GM19043 (cell line): ENCODE measurements around the gene AMPH.
"Not testable (repeated sequence)": the region's sequence is repeated elsewhere in the genome, so short reads cannot be mapped to it uniquely, and the experiment has no call there.

Source experiments
- ATAC-seq: cut with Tn5 transposase; IDR thresholded peaks from one replicate; pipeline ENCODE4 v1.9.1; 2021; ENCODE audit warnings: low read depth; ENCODE audit not compliant: unreplicated experiment

AMPH gene

GRCh38 chr7:38411404-38411803, 219.8 kb downstream of the AMPH start:
- ATAC-seq: no peak

- ATAC-seq: no peak
Measured at GRCh38 chr7:38410056-38410455, 221.1 kb downstream of the AMPH start.

- ATAC-seq: no peak
Measured at GRCh38 chr7:38409531-38409930, 221.6 kb downstream of the AMPH start.

GRCh38 chr7:38398725-38399321, 232.3 kb downstream of the AMPH start:
- peak; percentile 60 for ATAC-seq

GRCh38 chr7:38396852-38397251, 234.3 kb downstream of the AMPH start:
- no peak for ATAC-seq

- ATAC-seq: not testable (repeated sequence)
Measured at GRCh38 chr7:38395921-38396552, 235.1 kb downstream of the AMPH start.

GRCh38 chr7:38394660-38395059, 236.5 kb downstream of the AMPH start:
- ATAC-seq: no peak

GRCh38 chr7:38393874-38394273, 237.3 kb downstream of the AMPH start:
- no peak for ATAC-seq

GRCh38 chr7:38391751-38392150, 239.4 kb downstream of the AMPH start:
- no peak for ATAC-seq

GRCh38 chr7:38385682-38386081, 245.5 kb downstream of the AMPH start:
- ATAC-seq: no peak

- no peak for ATAC-seq
Measured at GRCh38 chr7:38383281-38383680, 247.9 kb downstream of the AMPH start.

GRCh38 chr7:38382684-38383083, 248.5 kb downstream of the AMPH start:
- ATAC-seq: no peak

- no peak for ATAC-seq
Measured at GRCh38 chr7:38375453-38375852, 255.7 kb downstream of the AMPH start.

- ATAC-seq: no peak
Measured at GRCh38 chr7:38374507-38374906, 256.7 kb downstream of the AMPH start.

GRCh38 chr7:38373155-38373554, 258.0 kb downstream of the AMPH start:
- ATAC-seq: no peak

GRCh38 chr7:38372290-38372689, 258.9 kb downstream of the AMPH start:
- no peak for ATAC-seq

GRCh38 chr7:38369816-38370493, 261.2 kb downstream of the AMPH start:
- peak; percentile 77 for ATAC-seq

GRCh38 chr7:38368191-38368605, 263.0 kb downstream of the AMPH start:
- peak; percentile 35 for ATAC-seq

- ATAC-seq: peak; percentile 45
Measured at GRCh38 chr7:38367301-38367890, 263.8 kb downstream of the AMPH start.

GRCh38 chr7:38363379-38363778, 267.8 kb downstream of the AMPH start:
- not testable (repeated sequence) for ATAC-seq

- peak; percentile 34 for ATAC-seq
Measured at GRCh38 chr7:38362611-38363237, 268.4 kb downstream of the AMPH start.
